OCI-LY1 (cell line): ENCODE data around the gene LRMDA.

Experiments
- H2AFZ ChIP-seq: fragments of 200-600 bp; sonication (generic), shearing (Covaris generic); 2 replicates; pipeline ENCODE4 v1.6.0; 2014; ENCODE audit warnings: antibody characterized with exemption, mild to moderate bottlenecking, low read length
- H3F3A ChIP-seq: fragments of 200-600 bp; sonication (generic), shearing (Covaris generic); 2 replicates; pipeline ENCODE4 v1.6.0; 2014; ENCODE audit warnings: mild to moderate bottlenecking, antibody characterized with exemption, low read length, moderate library complexity; ENCODE audit not compliant: insufficient read depth
- H3K27ac ChIP-seq: fragments of 200-600 bp; sonication (generic); 2 replicates; pipeline ENCODE4 v1.5.1; 2014; ENCODE audit warnings: low read length, mixed run types, mild to moderate bottlenecking, low read depth; ENCODE audit not compliant: poor library complexity, severe bottlenecking
- H3K27me3 ChIP-seq: fragments of 200-600 bp; sonication (generic); 2 replicates; pipeline ENCODE4 v1.6.0; 2014; ENCODE audit warnings: antibody characterized with exemption, mild to moderate bottlenecking, low read length, moderate library complexity; ENCODE audit not compliant: insufficient read depth
- H3K36me3 ChIP-seq: fragments of 200-600 bp; sonication (generic); 2 replicates; pipeline ENCODE4 v1.6.1; 2014; ENCODE audit warnings: mild to moderate bottlenecking, antibody characterized with exemption, low read length, moderate library complexity, mixed read lengths; ENCODE audit not compliant: insufficient read depth
- H3K4me1 ChIP-seq: fragments of 200-600 bp; sonication (generic); 2 replicates; pipeline ENCODE4 v1.5.1; 2014; ENCODE audit warnings: mild to moderate bottlenecking, low read length, moderate library complexity; ENCODE audit not compliant: insufficient read depth, severe bottlenecking
- H3K4me2 ChIP-seq: fragments of 200-600 bp; sonication (generic), shearing (Covaris generic); 2 replicates; pipeline ENCODE4 v1.6.1; 2014; ENCODE audit warnings: low read length
- H3K4me3 ChIP-seq: fragments of 200-600 bp; sonication (generic); 2 replicates; pipeline ENCODE4 v1.5.1; 2014; ENCODE audit warnings: low read length, low read depth, mild to moderate bottlenecking, mixed read lengths; ENCODE audit not compliant: poor library complexity, severe bottlenecking
- H3K79me2 ChIP-seq: fragments of 200-600 bp; shearing (Covaris generic); 2 replicates; pipeline ENCODE4 v1.6.1; 2016; ENCODE audit warnings: mixed run types, low read length, mixed read lengths; ENCODE audit not compliant: insufficient read depth
- H3K9ac ChIP-seq: fragments of 200-600 bp; sonication (generic), shearing (Covaris generic); 2 replicates; pipeline ENCODE4 v1.6.1; 2014; ENCODE audit warnings: mild to moderate bottlenecking, low read length, mixed read lengths
- H3K9me2 ChIP-seq: fragments of 200-600 bp; sonication (generic), shearing (Covaris generic); 2 replicates; pipeline ENCODE4 v1.6.1; 2014; ENCODE audit warnings: low read depth, mild to moderate bottlenecking, low read length, mixed read lengths
- H3K9me3 ChIP-seq: fragments of 200-600 bp; shearing (Covaris generic); 2 replicates; pipeline ENCODE4 v1.6.1; 2014; ENCODE audit warnings: low read length, mixed read lengths
- H4K20me1 ChIP-seq: fragments of 200-600 bp; sonication (generic), shearing (Covaris generic); 2 replicates; pipeline ENCODE4 v1.6.0; 2016; ENCODE audit warnings: mild to moderate bottlenecking, low read length; ENCODE audit not compliant: insufficient read depth
- CTCF ChIP-seq: fragments of 200-600 bp; sonication (generic), shearing (Covaris generic); IDR thresholded peaks from 2 replicates; pipeline ENCODE4 v1.5.1; 2017; ENCODE audit warnings: mild to moderate bottlenecking, antibody characterized with exemption, low read length, moderate library complexity, mixed read lengths
- EZH2 ChIP-seq: fragments of 200-600 bp; sonication (generic), shearing (Covaris generic); IDR thresholded peaks from 2 replicates; pipeline ENCODE4 v1.8.0; 2017; ENCODE audit warnings: borderline replicate concordance, mixed run types, mild to moderate bottlenecking, antibody characterized with exemption, low read length, moderate library complexity, mixed read lengths

Gene LRMDA

GRCh38 chr10:75889051-75889450, 457.6 kb downstream of the LRMDA start:
- Histone ChIP-seq H3K4me3 (no peak overlapping the region), H3K9me2 (no peaks in the 10 kb centered on the region), H3K79me2 (no peaks in the 10 kb centered on the region), H3K27me3 (no peaks in the 10 kb centered on the region), H2AFZ (no peak overlapping the region), H3K9me3 (no peaks in the 10 kb centered on the region), H4K20me1 (no peaks in the 10 kb centered on the region), H3K9ac (no peak overlapping the region), H3K4me2 (no peak overlapping the region), H3F3A (no peaks in the 10 kb centered on the region), H3K4me1 (no peaks in the 10 kb centered on the region), H3K27ac (no peak overlapping the region), H3K36me3 (no peaks in the 10 kb centered on the region)
- TF ChIP-seq CTCF, result no peak
- no peak for TF ChIP-seq EZH2

GRCh38 chr10:75894761-75895160, 463.3 kb downstream of the LRMDA start:
- Histone ChIP-seq H3K9me2 (no peaks in the 10 kb centered on the region), H3K9me3 (no peaks in the 10 kb centered on the region), H3K27me3 (no peaks in the 10 kb centered on the region; the same call in 1 of the 2 replicates), H3F3A (no peaks in the 10 kb centered on the region), H3K36me3 (no peaks in the 10 kb centered on the region), H3K4me3 (no peak overlapping the region), H3K79me2 (no peaks in the 10 kb centered on the region), H4K20me1 (no peaks in the 10 kb centered on the region), H3K4me2 (no peak overlapping the region), H3K27ac (no peak overlapping the region), H3K4me1 (no peaks in the 10 kb centered on the region), H2AFZ (no peak overlapping the region), H3K9ac (no peak overlapping the region)
- no peak for TF ChIP-seq EZH2
- no peak for TF ChIP-seq CTCF

GRCh38 chr10:75895259-75895658, 463.8 kb downstream of the LRMDA start:
- Histone ChIP-seq H3F3A (no peaks in the 10 kb centered on the region), H3K79me2 (no peaks in the 10 kb centered on the region), H3K9ac (no peak overlapping the region), H3K4me3 (no peak overlapping the region), H3K4me1 (no peaks in the 10 kb centered on the region), H3K36me3 (no peaks in the 10 kb centered on the region), H3K4me2 (no peak overlapping the region), H3K27ac (no peak overlapping the region), H3K9me3 (no peaks in the 10 kb centered on the region), H4K20me1 (no peaks in the 10 kb centered on the region), H3K9me2 (no peaks in the 10 kb centered on the region), H3K27me3 (no peaks in the 10 kb centered on the region; the same call in 1 of the 2 replicates), H2AFZ (no peak overlapping the region)
- no peak for TF ChIP-seq CTCF
- no peak for TF ChIP-seq EZH2
